ENCODE measurements around the gene NHSL2. TPM values are rescaled to one million over a fixed set of nuclear protein-coding genes. Genes with fewer than 3 reads are reported as not detected.
A peak's percentile ranks its signal among the peaks of the same experiment; 100 is the strongest.

NHSL2 gene
- total and polyA plus RNA-seq, 10 donors: 0.24 to 20.8 (median 10.1) TPM

GRCh38 chrX:71909956-71910355 is 689 bp upstream of the NHSL2 start:
- no peaks in the 10 kb centered on the region for H3K9me3 ChIP-seq
- TF ChIP-seq POLR2A (IDR thresholded peaks at IDR 0.05) (no peak), POLR2AphosphoS5 (IDR thresholded peaks at IDR 0.05) (no peak)
- TF ChIP-seq, protein P1, sequence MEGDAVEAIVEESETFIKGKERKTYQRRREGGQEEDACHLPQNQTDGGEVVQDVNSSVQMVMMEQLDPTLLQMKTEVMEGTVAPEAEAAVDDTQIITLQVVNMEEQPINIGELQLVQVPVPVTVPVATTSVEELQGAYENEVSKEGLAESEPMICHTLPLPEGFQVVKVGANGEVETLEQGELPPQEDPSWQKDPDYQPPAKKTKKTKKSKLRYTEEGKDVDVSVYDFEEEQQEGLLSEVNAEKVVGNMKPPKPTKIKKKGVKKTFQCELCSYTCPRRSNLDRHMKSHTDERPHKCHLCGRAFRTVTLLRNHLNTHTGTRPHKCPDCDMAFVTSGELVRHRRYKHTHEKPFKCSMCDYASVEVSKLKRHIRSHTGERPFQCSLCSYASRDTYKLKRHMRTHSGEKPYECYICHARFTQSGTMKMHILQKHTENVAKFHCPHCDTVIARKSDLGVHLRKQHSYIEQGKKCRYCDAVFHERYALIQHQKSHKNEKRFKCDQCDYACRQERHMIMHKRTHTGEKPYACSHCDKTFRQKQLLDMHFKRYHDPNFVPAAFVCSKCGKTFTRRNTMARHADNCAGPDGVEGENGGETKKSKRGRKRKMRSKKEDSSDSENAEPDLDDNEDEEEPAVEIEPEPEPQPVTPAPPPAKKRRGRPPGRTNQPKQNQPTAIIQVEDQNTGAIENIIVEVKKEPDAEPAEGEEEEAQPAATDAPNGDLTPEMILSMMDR (IDR thresholded peaks at IDR 0.05 in 8 of 11, conservative IDR thresholded peaks at IDR 0.05 in 3 of 11): no peak
- peaks cover 0 to 20% (median 10%) of the 10 kb centered on the region in 6 donors for H3K4me1 ChIP-seq
- peaks cover 0 to 79% (median 28%) of the 10 kb centered on the region in 7 donors for H3K27me3 ChIP-seq (replicated peaks in 1 of 7)
- no peak for DNase-seq
- peak overlapping the region in 1 of 8 donors; percentile 45 for H3K4me3 ChIP-seq
- no peaks in the 10 kb centered on the region for H3K36me3 ChIP-seq
- intact Hi-C loops (cut with DNase I; ENCODE audit: low total_unique reads): no loop called here
- 31 to 53% (median 35%) methylated on average over 8 of the region's 8 CpGs for WGBS, 5 donors
- no peak overlapping the region for H3K27ac ChIP-seq

DNA sequence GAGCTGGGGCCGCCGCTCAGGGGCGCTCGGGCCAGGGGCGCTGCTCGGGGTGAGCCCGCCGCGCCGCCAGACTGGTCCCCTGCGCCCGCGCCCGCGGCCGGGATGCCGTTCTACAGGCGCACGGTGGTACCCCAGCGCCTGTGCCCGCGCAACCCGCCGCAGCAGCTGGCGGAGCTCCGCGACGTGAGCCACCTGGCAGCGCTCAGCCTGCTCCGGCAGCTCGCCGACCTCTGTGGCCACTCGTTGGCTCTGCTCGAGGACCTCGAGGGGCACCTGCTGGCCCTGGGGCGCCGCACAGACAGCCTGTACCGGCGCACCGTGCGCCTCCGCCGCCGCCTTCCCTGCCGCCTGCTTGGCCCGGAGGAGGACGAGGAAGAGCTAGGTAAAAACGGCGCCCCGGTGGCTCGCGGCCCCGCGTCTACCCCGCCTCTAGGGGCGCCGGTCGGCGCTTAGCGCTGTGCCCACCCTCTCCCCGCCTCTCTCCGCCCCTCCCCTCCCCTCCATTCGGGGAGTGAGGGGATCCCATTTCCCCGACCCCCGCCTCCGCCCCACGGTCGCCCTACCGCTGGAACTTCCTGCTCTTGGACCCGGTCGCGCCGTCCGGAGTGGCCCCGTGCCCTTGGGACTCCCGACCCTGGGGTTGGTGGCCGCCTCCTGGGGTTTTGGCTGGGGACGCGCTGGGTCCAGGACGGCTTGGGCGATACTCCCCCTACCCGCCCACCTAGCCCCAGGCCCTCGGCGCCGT is 513 bp downstream of the NHSL2 start:
- H3K27ac ChIP-seq: no peak overlapping the region
- H3K36me3 ChIP-seq: no peaks in the 10 kb centered on the region
- WGBS, 5 donors: 0 to 31% (median 2%) methylated on average over 6 to 85 of the region's 85 CpGs
- peaks cover 0 to 72% (median 28%) of the 10 kb centered on the region in 7 donors for H3K27me3 ChIP-seq (replicated peaks in 1 of 7)
- peaks cover 0 to 20% (median 10%) of the 10 kb centered on the region in 6 donors for H3K4me1 ChIP-seq
- no peak for TF ChIP-seq POLR2AphosphoS5 (IDR thresholded peaks at IDR 0.05)
- TF ChIP-seq, protein P1 (IDR thresholded peaks at IDR 0.05 in 8 of 11, conservative IDR thresholded peaks at IDR 0.05 in 3 of 11): peak in 2 of 11 experiments; percentile 17 to 27
- peak overlapping the region; percentile 19 to 67 (median 28) for H3K4me3 ChIP-seq
- intact Hi-C loops (cut with DNase I; ENCODE audit: low total_unique reads): no loop called here
- DNase-seq: no peak
- H3K9me3 ChIP-seq: no peaks in the 10 kb centered on the region

DNA sequence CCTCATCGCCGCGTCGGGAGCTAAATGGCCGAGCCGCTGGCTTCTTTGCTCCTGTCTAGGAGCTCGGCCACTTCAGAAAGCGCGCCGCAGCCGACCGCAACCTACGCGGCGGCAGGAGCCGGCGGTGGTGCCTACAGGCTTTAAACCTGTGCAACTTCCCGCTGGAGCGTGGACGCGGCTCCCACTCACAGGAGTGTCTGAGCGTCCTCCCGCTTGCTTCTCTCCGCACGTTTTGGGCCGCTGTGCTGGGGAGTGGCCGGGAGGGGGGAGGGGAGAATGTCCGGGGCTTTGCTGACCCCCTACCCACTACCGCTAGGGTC is 1.0 kb downstream of the NHSL2 start:
- TF ChIP-seq POLR2AphosphoS5 (IDR thresholded peaks at IDR 0.05): no peak
- no peak for TF ChIP-seq POLR2A (IDR thresholded peaks at IDR 0.05)
- TF ChIP-seq, protein P1 (IDR thresholded peaks at IDR 0.05 in 8 of 11, conservative IDR thresholded peaks at IDR 0.05 in 3 of 11): no peak
- no peaks in the 10 kb centered on the region for H3K36me3 ChIP-seq
- no peak overlapping the region for H3K27ac ChIP-seq
- WGBS, 5 donors: 1 to 53% (median 10%) methylated on average over 2 to 29 of the region's 29 CpGs
- DNase-seq: no peak
- H3K4me1 ChIP-seq: peaks cover 0 to 20% (median 10%) of the 10 kb centered on the region in 6 donors
- peak overlapping the region in 6 of 8 donors; percentile 19 to 67 (median 33) for H3K4me3 ChIP-seq
- intact Hi-C loops (cut with DNase I; ENCODE audit: low total_unique reads): no loop called here
- no peaks in the 10 kb centered on the region for H3K9me3 ChIP-seq
- peaks cover 0 to 69% (median 28%) of the 10 kb centered on the region in 7 donors for H3K27me3 ChIP-seq (replicated peaks in 1 of 7)

- Histone ChIP-seq H3K4me3 (no peak overlapping the region), H3K36me3 (no peaks in the 10 kb centered on the region), H3K27ac (no peak overlapping the region), H3K27me3 (replicated peaks in 1 of 7) (peaks cover 0 to 65% (median 28%) of the 10 kb centered on the region in 7 donors), H3K4me1 (peaks cover 0 to 20% (median 10%) of the 10 kb centered on the region in 6 donors), H3K9me3 (no peaks in the 10 kb centered on the region)
- DNase-seq: no peak
- TF ChIP-seq POLR2AphosphoS5 (IDR thresholded peaks at IDR 0.05) (no peak), POLR2A (IDR thresholded peaks at IDR 0.05) (no peak)
- TF ChIP-seq, protein P1 (IDR thresholded peaks at IDR 0.05 in 8 of 11, conservative IDR thresholded peaks at IDR 0.05 in 3 of 11): no peak
- intact Hi-C loops (cut with DNase I; ENCODE audit: low total_unique reads): no loop called here
- 45 to 65% (median 56%) methylated on average over 6 to 7 of the region's 7 CpGs for whole genome bisulfite sequencing, 5 donors
These were observed 1.5 kb downstream of the NHSL2 start for GRCh38 chrX:71912156-71912555.

Data from spleen (tissue), 11 donors.